Measurements from ENCODE around the gene SCD.

The SCD gene

GRCh38 chr10:100333106-100333505, 13.9 kb upstream of the SCD start:
- Histone ChIP-seq H3K27me3 (no peaks in the 10 kb centered on the region), H3K4me3 (ENCODE audit: low read depth in 1 of 2, low read length in 1 of 2) (no peak overlapping the region), H3K27ac (no peak overlapping the region), H3K9me3 (no peaks in the 10 kb centered on the region), H3K36me3 (no peaks in the 10 kb centered on the region), H3K4me1 (ENCODE audit: control insufficient read depth in 1 of 2, insufficient read depth in 1 of 2, low read depth in 1 of 2, low read length in 1 of 2) (peaks cover 26 to 28% of the 10 kb centered on the region in 2 experiments)
- no peak for TF ChIP-seq CTCF (IDR thresholded peaks at IDR 0.05)

- Histone ChIP-seq H3K36me3 (no peaks in the 10 kb centered on the region), H3K27me3 (no peaks in the 10 kb centered on the region), H3K27ac (no peak overlapping the region), H3K4me1 (ENCODE audit: control insufficient read depth in 1 of 2, insufficient read depth in 1 of 2, low read depth in 1 of 2, low read length in 1 of 2) (peaks cover 32 to 33% of the 10 kb centered on the region in 2 experiments), H3K4me3 (ENCODE audit: low read depth in 1 of 2, low read length in 1 of 2) (no peak overlapping the region), H3K9me3 (no peaks in the 10 kb centered on the region)
- TF ChIP-seq CTCF (IDR thresholded peaks at IDR 0.05), result no peak
These were observed 13.2 kb upstream of the SCD start for GRCh38 chr10:100333661-100334440.

GRCh38 chr10:100334762-100335161, 12.3 kb upstream of the SCD start:
- H3K36me3 ChIP-seq, result no peaks in the 10 kb centered on the region
- no peaks in the 10 kb centered on the region for H3K27me3 ChIP-seq
- no peak overlapping the region for H3K4me3 ChIP-seq (ENCODE audit: low read depth in 1 of 2, low read length in 1 of 2)
- H3K27ac ChIP-seq, result peak overlapping the region; percentile 44
- no peak for TF ChIP-seq CTCF (IDR thresholded peaks at IDR 0.05)
- no peaks in the 10 kb centered on the region for H3K9me3 ChIP-seq
- H3K4me1 ChIP-seq (ENCODE audit: control insufficient read depth in 1 of 2, insufficient read depth in 1 of 2, low read depth in 1 of 2, low read length in 1 of 2), result peaks cover 41 to 42% of the 10 kb centered on the region in 2 experiments

GRCh38 chr10:100338434-100339036, 8.5 kb upstream of the SCD start:
- TF ChIP-seq CTCF (IDR thresholded peaks at IDR 0.05), result peak; percentile 91
- Histone ChIP-seq H3K27me3 (no peaks in the 10 kb centered on the region), H3K36me3 (no peaks in the 10 kb centered on the region), H3K9me3 (no peaks in the 10 kb centered on the region), H3K27ac (peak overlapping the region; percentile 72), H3K4me1 (ENCODE audit: control insufficient read depth in 1 of 2, insufficient read depth in 1 of 2, low read depth in 1 of 2, low read length in 1 of 2) (peaks cover 35 to 36% of the 10 kb centered on the region in 2 experiments), H3K4me3 (ENCODE audit: low read depth in 1 of 2, low read length in 1 of 2) (no peak overlapping the region)

- Histone ChIP-seq H3K9me3 (no peaks in the 10 kb centered on the region), H3K4me3 (ENCODE audit: low read depth in 1 of 2, low read length in 1 of 2) (no peak overlapping the region), H3K4me1 (ENCODE audit: control insufficient read depth in 1 of 2, insufficient read depth in 1 of 2, low read depth in 1 of 2, low read length in 1 of 2) (peaks cover 28 to 29% of the 10 kb centered on the region in 2 experiments), H3K27ac (peak overlapping the region; percentile 72), H3K27me3 (no peaks in the 10 kb centered on the region), H3K36me3 (no peaks in the 10 kb centered on the region)
- TF ChIP-seq CTCF (IDR thresholded peaks at IDR 0.05), result no peak
These were observed 7.8 kb upstream of the SCD start for GRCh38 chr10:100339236-100339635.

All from neutrophil (primary cell).